Ovary (tissue), 3 donors: ENCODE results near the gene GNAS.

Source experiments
- POLR2A ChIP-seq: fragments of 450-650 bp; IDR thresholded peaks from one replicate; pipeline ENCODE4 v1.6.1; 2017; ENCODE audit warnings: antibody characterized with exemption, mild to moderate bottlenecking, moderate library complexity
- TF ChIP-seq, protein P1 (sequence below), 3 donors: fragments of 450-650 bp in 2 of 3; fragments of 200-600 bp in 1 of 3; IDR thresholded peaks; one replicate each; pipeline versions ENCODE4 v1.5.1 to v1.8.0; 2016 to 2022; ENCODE audit warnings: antibody characterized with exemption in 3 of 3, mild to moderate bottlenecking in 1 of 3
- donor health status: DM: no; HTN: no; CAD: no.

- TF ChIP-seq, protein P1, sequence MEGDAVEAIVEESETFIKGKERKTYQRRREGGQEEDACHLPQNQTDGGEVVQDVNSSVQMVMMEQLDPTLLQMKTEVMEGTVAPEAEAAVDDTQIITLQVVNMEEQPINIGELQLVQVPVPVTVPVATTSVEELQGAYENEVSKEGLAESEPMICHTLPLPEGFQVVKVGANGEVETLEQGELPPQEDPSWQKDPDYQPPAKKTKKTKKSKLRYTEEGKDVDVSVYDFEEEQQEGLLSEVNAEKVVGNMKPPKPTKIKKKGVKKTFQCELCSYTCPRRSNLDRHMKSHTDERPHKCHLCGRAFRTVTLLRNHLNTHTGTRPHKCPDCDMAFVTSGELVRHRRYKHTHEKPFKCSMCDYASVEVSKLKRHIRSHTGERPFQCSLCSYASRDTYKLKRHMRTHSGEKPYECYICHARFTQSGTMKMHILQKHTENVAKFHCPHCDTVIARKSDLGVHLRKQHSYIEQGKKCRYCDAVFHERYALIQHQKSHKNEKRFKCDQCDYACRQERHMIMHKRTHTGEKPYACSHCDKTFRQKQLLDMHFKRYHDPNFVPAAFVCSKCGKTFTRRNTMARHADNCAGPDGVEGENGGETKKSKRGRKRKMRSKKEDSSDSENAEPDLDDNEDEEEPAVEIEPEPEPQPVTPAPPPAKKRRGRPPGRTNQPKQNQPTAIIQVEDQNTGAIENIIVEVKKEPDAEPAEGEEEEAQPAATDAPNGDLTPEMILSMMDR (IDR thresholded peaks at IDR 0.05) = no peak
- no peak for TF ChIP-seq POLR2A
Observed at GRCh38 chr20:58926802-58927489, 74.4 kb downstream of the GNAS start.
